Stomach smooth muscle (tissue), 2 donors: ENCODE data around the gene RASIP1.
A peak's percentile ranks its signal among the peaks of the same experiment; 100 is the strongest.
"Not testable (repeated sequence)": the region's sequence is repeated elsewhere in the genome, so short reads cannot be mapped to it uniquely, and the experiment has no call there.

ENCODE experiments used
- H3K27ac ChIP-seq: one replicate; pipeline ENCODE4 v1.7.0; 2013; ENCODE audit warnings: mild to moderate bottlenecking, low read length, inconsistent platforms
- H3K27me3 ChIP-seq, 2 donors: one replicate each; pipeline ENCODE4 v1.7.0; 2013; ENCODE audit warnings: low read length in 2 of 2; ENCODE audit not compliant: insufficient read depth in 2 of 2, control insufficient read depth in 1 of 2
- H3K36me3 ChIP-seq, 2 donors: one replicate each; pipeline ENCODE4 v1.7.0; 2013; ENCODE audit warnings: low read length in 2 of 2; ENCODE audit not compliant: control insufficient read depth in 2 of 2, insufficient read depth in 2 of 2
- H3K4me1 ChIP-seq: one replicate; pipeline ENCODE4 v1.7.0; 2013; ENCODE audit warnings: low read length; ENCODE audit not compliant: control insufficient read depth, insufficient read depth
- H3K4me3 ChIP-seq, 2 donors: one replicate each; pipeline ENCODE4 v1.7.0; 2013; ENCODE audit warnings: low read length in 2 of 2
- H3K9ac ChIP-seq, 2 donors: one replicate each; pipeline ENCODE4 v1.7.0; 2013; ENCODE audit warnings: low read length in 2 of 2, mild to moderate bottlenecking in 1 of 2
- H3K9me3 ChIP-seq, 2 donors: one replicate each; pipeline ENCODE4 v1.7.0; 2013; ENCODE audit warnings: low read length in 2 of 2; ENCODE audit not compliant: control insufficient read depth in 2 of 2
- donor health status: healthy.
- donor health status: Pancreatic carcinoma.

RASIP1 gene

GRCh38 chr19:48728911-48729664 is 11.3 kb downstream of the RASIP1 start:
- peaks cover 8% of the 10 kb centered on the region for H3K4me1 ChIP-seq
- H3K9me3 ChIP-seq = no peaks in the 10 kb centered on the region
- peaks cover 0 to 2% of the 10 kb centered on the region in 2 donors for H3K36me3 ChIP-seq
- peaks cover 3 to 4% of the 10 kb centered on the region in 2 donors for H3K27me3 ChIP-seq
- no peak overlapping the region for H3K9ac ChIP-seq
- no peak overlapping the region for H3K27ac ChIP-seq
- H3K4me3 ChIP-seq = peak overlapping the region in 1 of 2 donors; percentile 22

GRCh38 chr19:48726556-48726955 is 13.9 kb downstream of the RASIP1 start:
- Histone ChIP-seq H3K9me3 (no peaks in the 10 kb centered on the region), H3K27ac (no peak overlapping the region), H3K4me1 (peaks cover 8% of the 10 kb centered on the region), H3K9ac (no peak overlapping the region), H3K36me3 (peaks cover 0 to 2% of the 10 kb centered on the region in 2 donors), H3K27me3 (peaks cover 0 to 4% of the 10 kb centered on the region in 2 donors), H3K4me3 (no peak overlapping the region)

- Histone ChIP-seq H3K4me3 (no peak overlapping the region), H3K27me3 (peaks cover 0 to 4% of the 10 kb centered on the region in 2 donors), H3K4me1 (peaks cover 12% of the 10 kb centered on the region), H3K27ac (peak overlapping the region; percentile 49), H3K9me3 (no peaks in the 10 kb centered on the region), H3K36me3 (peaks cover 0 to 2% of the 10 kb centered on the region in 2 donors), H3K9ac (no peak overlapping the region)
Observed at GRCh38 chr19:48724796-48725753, 15.3 kb downstream of the RASIP1 start.

GRCh38 chr19:48722196-48722708 is 18.2 kb downstream of the RASIP1 start:
- Histone ChIP-seq H3K4me3 (no peak overlapping the region), H3K27me3 (no peaks in the 10 kb centered on the region), H3K4me1 (peaks cover 19% of the 10 kb centered on the region), H3K9ac (no peak overlapping the region), H3K9me3 (no peaks in the 10 kb centered on the region), H3K27ac (no peak overlapping the region), H3K36me3 (peaks cover 0 to under 1% of the 10 kb centered on the region in 2 donors)

- peak overlapping the region; percentile 90 for H3K27ac ChIP-seq
- H3K4me1 ChIP-seq = peaks cover 31% of the 10 kb centered on the region
- H3K4me3 ChIP-seq = peak overlapping the region; percentile 80 to 85
- H3K36me3 ChIP-seq = no peaks in the 10 kb centered on the region
- H3K9me3 ChIP-seq = no peaks in the 10 kb centered on the region
- peak overlapping the region; percentile 61 to 84 for H3K9ac ChIP-seq
- no peaks in the 10 kb centered on the region for H3K27me3 ChIP-seq
Observed at GRCh38 chr19:48720613-48721296, 19.7 kb downstream of the RASIP1 start.

GRCh38 chr19:48720251-48720612 is 20.2 kb downstream of the RASIP1 start:
- no peaks in the 10 kb centered on the region for H3K27me3 ChIP-seq
- peaks cover 36% of the 10 kb centered on the region for H3K4me1 ChIP-seq
- peak overlapping the region; percentile 80 to 85 for H3K4me3 ChIP-seq
- no peaks in the 10 kb centered on the region for H3K9me3 ChIP-seq
- H3K27ac ChIP-seq = peak overlapping the region; percentile 90
- peak overlapping the region; percentile 21 to 61 for H3K9ac ChIP-seq
- no peaks in the 10 kb centered on the region for H3K36me3 ChIP-seq

- peak within 1 kb of the TSS; percentile 90 for H3K27ac ChIP-seq
- no peaks in the 10 kb centered on the region for H3K27me3 ChIP-seq
- no peaks in the 10 kb centered on the region for H3K9me3 ChIP-seq
- H3K36me3 ChIP-seq = no peaks in the 10 kb centered on the region
- peak within 1 kb of the TSS; percentile 21 to 61 for H3K9ac ChIP-seq
- peaks cover 41% of the 10 kb centered on the region for H3K4me1 ChIP-seq
- peak within 1 kb of the TSS; percentile 80 to 85 for H3K4me3 ChIP-seq
Observed at GRCh38 chr19:48719263-48720171, 20.9 kb downstream of the RASIP1 start, which contains the start of gene MAMSTR. TSS of gene MAMSTR (minus strand) at chr19:48719725. CDS start at chr19:48719031, 694 bp downstream.

GRCh38 chr19:48718711-48719231 is 21.6 kb downstream of the RASIP1 start:
- Histone ChIP-seq H3K9me3 (no peaks in the 10 kb centered on the region), H3K9ac (no peak overlapping the region), H3K36me3 (no peaks in the 10 kb centered on the region), H3K4me1 (peaks cover 43% of the 10 kb centered on the region), H3K27me3 (no peaks in the 10 kb centered on the region), H3K4me3 (no peak overlapping the region), H3K27ac (no peak overlapping the region)

- H3K9ac ChIP-seq, H3K36me3 ChIP-seq, H3K9me3 ChIP-seq, H3K27me3 ChIP-seq, H3K4me3 ChIP-seq, H3K27ac ChIP-seq: not testable (repeated sequence)
- peaks cover 49% of the 10 kb centered on the region for H3K4me1 ChIP-seq
Observed at GRCh38 chr19:48718106-48718505, 22.3 kb downstream of the RASIP1 start.
